ENCODE results near the gene CTAGE15. TPM values are rescaled to one million over a fixed set of nuclear protein-coding genes. Genes with fewer than 3 reads are reported as not detected.
"Not testable (repeated sequence)": the region's sequence is repeated elsewhere in the genome, so short reads cannot be mapped to it uniquely, and the experiment has no call there.

CTAGE15 gene
- total and polyA plus RNA-seq, 2 donors (not counting 1 experiment from before 2014, with no cell fraction given) = 0.03 TPM; not detected in 1

DNA sequence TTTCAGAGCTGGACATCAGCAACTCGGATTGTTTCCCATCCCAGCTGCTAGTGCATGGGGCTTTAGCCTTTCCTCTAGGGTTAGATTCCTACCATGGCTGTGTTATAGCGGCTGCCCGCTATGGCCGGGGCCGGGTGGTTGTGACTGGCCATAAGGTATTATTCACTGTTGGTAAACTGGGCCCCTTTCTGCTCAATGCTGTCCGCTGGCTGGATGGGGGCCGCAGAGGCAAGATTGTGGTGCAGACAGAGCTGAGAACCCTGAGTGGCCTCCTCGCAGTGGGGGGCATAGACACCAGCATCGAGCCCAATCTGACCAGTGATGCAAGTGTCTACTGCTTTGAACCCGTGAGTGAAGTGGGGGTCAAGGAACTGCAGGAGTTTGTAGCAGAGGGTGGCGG lies 26.5 kb downstream of the CTAGE15 start:
- not testable (repeated sequence) for ATAC-seq (ENCODE audit: low read depth); H3K27me3 ChIP-seq (replicated peaks in 1 of 4; ENCODE audit: control extremely low read depth in 1 of 4, control insufficient read depth in 3 of 4, insufficient read depth in 4 of 4, low read length in 3 of 4); H2AFZ ChIP-seq (ENCODE audit: insufficient read depth, low read depth, low read length, poor library complexity, severe bottlenecking)

GRCh38 chr7:143603549-143603948 lies 31.9 kb downstream of the CTAGE15 start:
- H3K9me3 ChIP-seq (ENCODE audit: control extremely low read depth in 1 of 3, control insufficient read depth in 2 of 3, insufficient read depth in 1 of 3, low read length in 2 of 3); H3K27ac Mint-ChIP-seq; H3K4me1 ChIP-seq (ENCODE audit: control insufficient read depth in 2 of 2, insufficient read depth in 2 of 2, low read length in 2 of 2): not testable (repeated sequence)

More for the DNA sequence above, 26.5 kb downstream of the CTAGE15 start:
- DNase-seq; POLR2A ChIA-PET; H3K4me1 Mint-ChIP-seq; H3K27ac Mint-ChIP-seq; H3K9me3 Mint-ChIP-seq (ENCODE audit: insufficient read depth); H4K20me1 ChIP-seq (ENCODE audit: control insufficient read depth, insufficient read depth, low read length, poor library complexity, severe bottlenecking); H3K4me3 Mint-ChIP-seq; H3K27me3 Mint-ChIP-seq; H3K9me3 ChIP-seq (ENCODE audit: control extremely low read depth in 1 of 3, control insufficient read depth in 2 of 3, insufficient read depth in 1 of 3, low read length in 2 of 3); H3K36me3 ChIP-seq (replicated peaks in 1 of 2; ENCODE audit: control extremely low read depth in 1 of 2, control insufficient read depth in 1 of 2, extremely low read depth in 1 of 2, insufficient read depth in 2 of 2, low read length in 1 of 2); H3K9ac ChIP-seq (ENCODE audit: low read length); H3K4me1 ChIP-seq (ENCODE audit: control insufficient read depth in 2 of 2, insufficient read depth in 2 of 2, low read length in 2 of 2); H3K27ac ChIP-seq (ENCODE audit: low read length in 2 of 2); H3K4me3 ChIP-seq (ENCODE audit: control extremely low read depth in 1 of 5, extremely low read depth in 1 of 5, insufficient read depth in 1 of 5, low read depth in 2 of 5, low read length in 4 of 5); H3K79me2 ChIP-seq (ENCODE audit: control insufficient read depth, insufficient read depth, low read length); intact Hi-C loops (cut with micrococcal nuclease); CTCF ChIA-PET; H3K4me2 ChIP-seq (replicated peaks; ENCODE audit: low read depth, low read length, poor library complexity, severe bottlenecking): not testable (repeated sequence)
- no CpG with 5 or more reads among the region's 11 CpGs for whole genome bisulfite sequencing (ENCODE audit: insufficient coverage)

DNA sequence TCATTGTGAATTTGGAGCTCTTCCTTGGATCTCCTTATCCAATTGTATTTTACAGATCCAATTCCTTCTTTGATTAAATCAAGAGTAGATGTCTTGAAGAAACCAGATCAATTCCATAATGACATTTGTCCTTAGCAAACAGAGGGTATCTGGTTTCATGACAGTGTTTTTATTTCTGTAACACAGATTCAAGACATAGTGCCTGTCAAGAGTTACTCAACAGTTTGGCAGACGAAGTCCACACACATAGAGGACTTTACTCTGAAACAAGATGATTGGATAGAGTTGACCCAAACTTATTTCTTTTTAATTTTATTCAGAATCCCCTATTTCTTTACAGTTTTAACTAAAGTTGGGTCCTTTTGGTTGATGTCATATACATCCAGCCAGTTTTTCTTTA lies 34.5 kb downstream of the CTAGE15 start:
- H3K27me3 Mint-ChIP-seq; H3K4me2 ChIP-seq (replicated peaks; ENCODE audit: low read depth, low read length, poor library complexity, severe bottlenecking); ATAC-seq (ENCODE audit: low read depth); H3K4me3 ChIP-seq (ENCODE audit: control extremely low read depth in 1 of 5, extremely low read depth in 1 of 5, insufficient read depth in 1 of 5, low read depth in 2 of 5, low read length in 4 of 5); H2AFZ ChIP-seq (ENCODE audit: insufficient read depth, low read depth, low read length, poor library complexity, severe bottlenecking); H3K27me3 ChIP-seq (replicated peaks in 1 of 4; ENCODE audit: control extremely low read depth in 1 of 4, control insufficient read depth in 3 of 4, insufficient read depth in 4 of 4, low read length in 3 of 4); H3K4me3 Mint-ChIP-seq; H3K9me3 Mint-ChIP-seq (ENCODE audit: insufficient read depth); H3K9ac ChIP-seq (ENCODE audit: low read length); H3K4me1 Mint-ChIP-seq; H4K20me1 ChIP-seq (ENCODE audit: control insufficient read depth, insufficient read depth, low read length, poor library complexity, severe bottlenecking); H3K27ac ChIP-seq (ENCODE audit: low read length in 2 of 2); H3K4me1 ChIP-seq (ENCODE audit: control insufficient read depth in 2 of 2, insufficient read depth in 2 of 2, low read length in 2 of 2); H3K9me3 ChIP-seq (ENCODE audit: control extremely low read depth in 1 of 3, control insufficient read depth in 2 of 3, insufficient read depth in 1 of 3, low read length in 2 of 3); H3K79me2 ChIP-seq (ENCODE audit: control insufficient read depth, insufficient read depth, low read length); DNase-seq; intact Hi-C loops (cut with micrococcal nuclease); H3K36me3 ChIP-seq (replicated peaks in 1 of 2; ENCODE audit: control extremely low read depth in 1 of 2, control insufficient read depth in 1 of 2, extremely low read depth in 1 of 2, insufficient read depth in 2 of 2, low read length in 1 of 2); POLR2A ChIA-PET; CTCF ChIA-PET; H3K27ac Mint-ChIP-seq: not testable (repeated sequence)
- WGBS (ENCODE audit: insufficient coverage) = no CpG with 5 or more reads among the region's 1 CpG

More at GRCh38 chr7:143603549-143603948, 31.9 kb downstream of the CTAGE15 start:
- H3K4me1 Mint-ChIP-seq; H3K36me3 ChIP-seq (replicated peaks in 1 of 2; ENCODE audit: control extremely low read depth in 1 of 2, control insufficient read depth in 1 of 2, extremely low read depth in 1 of 2, insufficient read depth in 2 of 2, low read length in 1 of 2); CTCF ChIA-PET; ATAC-seq (ENCODE audit: low read depth); H3K9ac ChIP-seq (ENCODE audit: low read length); DNase-seq; H3K4me2 ChIP-seq (replicated peaks; ENCODE audit: low read depth, low read length, poor library complexity, severe bottlenecking); POLR2A ChIA-PET; H3K27ac ChIP-seq (ENCODE audit: low read length in 2 of 2); H3K4me3 ChIP-seq (ENCODE audit: control extremely low read depth in 1 of 5, extremely low read depth in 1 of 5, insufficient read depth in 1 of 5, low read depth in 2 of 5, low read length in 4 of 5); H2AFZ ChIP-seq (ENCODE audit: insufficient read depth, low read depth, low read length, poor library complexity, severe bottlenecking); H3K27me3 ChIP-seq (replicated peaks in 1 of 4; ENCODE audit: control extremely low read depth in 1 of 4, control insufficient read depth in 3 of 4, insufficient read depth in 4 of 4, low read length in 3 of 4); H3K9me3 Mint-ChIP-seq (ENCODE audit: insufficient read depth); H3K79me2 ChIP-seq (ENCODE audit: control insufficient read depth, insufficient read depth, low read length); H3K4me3 Mint-ChIP-seq; H3K27me3 Mint-ChIP-seq; intact Hi-C loops (cut with micrococcal nuclease); H4K20me1 ChIP-seq (ENCODE audit: control insufficient read depth, insufficient read depth, low read length, poor library complexity, severe bottlenecking): not testable (repeated sequence)
- WGBS (ENCODE audit: insufficient coverage) = no CpG with 5 or more reads among the region's 2 CpGs
